Measurements from ENCODE around the gene CLRN1. TPM values are rescaled to one million over a fixed set of nuclear protein-coding genes. Genes with fewer than 3 reads are reported as not detected.

CLRN1 gene
- total RNA-seq, result not detected

DNA sequence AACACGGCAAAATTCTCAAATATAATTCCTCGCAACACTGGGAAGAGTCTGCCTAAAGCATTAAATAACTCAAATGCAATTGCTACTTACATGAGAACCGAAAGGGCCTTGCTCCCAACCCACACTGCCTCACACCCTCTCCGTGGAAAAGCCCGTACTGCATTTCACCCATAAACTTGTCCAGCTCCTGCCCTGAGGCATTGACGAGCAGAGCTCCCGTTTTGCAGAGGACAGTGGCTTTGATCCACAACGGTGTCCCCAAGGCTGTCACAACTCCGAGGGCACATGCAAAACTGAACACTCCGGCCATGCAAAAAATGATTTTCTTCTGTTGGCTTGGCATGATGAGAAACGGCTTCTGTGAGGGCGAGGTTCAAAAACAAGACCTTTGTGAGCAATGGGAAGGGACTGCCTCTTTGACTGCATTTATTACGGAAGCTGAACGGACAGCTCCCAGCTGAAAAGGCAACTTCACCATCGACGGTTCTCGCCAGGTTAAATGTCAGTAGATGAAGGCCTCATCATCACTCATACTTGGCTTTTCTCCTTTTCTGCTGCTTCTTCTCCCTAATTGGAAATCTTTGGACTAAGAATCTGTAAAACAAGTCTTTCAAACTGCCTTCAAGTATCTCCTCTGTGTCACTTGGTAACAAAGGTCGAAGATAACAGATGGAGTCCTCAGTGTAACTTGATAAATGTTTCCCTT lies at the start of gene CLRN1:
Gene CLRN1, minus strand, starts transcription at position 362 of the 706 bp plus-strand sequence. Its CDS starts 19 bp downstream, at position 343.
- H3K4me1 ChIP-seq, result no peaks in the 10 kb centered on the region
- no peaks in the 10 kb centered on the region for H3K27me3 ChIP-seq
- H3K4me3 ChIP-seq, result no peak within 1 kb of the TSS
- no peaks in the 10 kb centered on the region for H3K36me3 ChIP-seq
- H3K27ac ChIP-seq, result no peak within 1 kb of the TSS
- 52 to 60% methylated on average over 12 to 17 of the region's 18 CpGs for WGBS, 2 donors (ENCODE audit: low coverage in 1 of 2)
- TF ChIP-seq POLR2A (IDR thresholded peaks at IDR 0.05) (no peak), CTCF (IDR thresholded peaks at IDR 0.05) (no peak), POLR2AphosphoS5 (IDR thresholded peaks at IDR 0.05) (no peak), EP300 (IDR thresholded peaks at IDR 0.05) (no peak)
- no peaks in the 10 kb centered on the region for H3K9me3 ChIP-seq
- ATAC-seq, result no peak

GRCh38 chr3:151016478-151016795 lies 43.9 kb upstream of the CLRN1 start:
- H3K9me3 ChIP-seq, result no peaks in the 10 kb centered on the region
- no peak overlapping the region for H3K27ac ChIP-seq
- no peaks in the 10 kb centered on the region for H3K4me1 ChIP-seq
- WGBS, 2 donors (ENCODE audit: low coverage in 1 of 2), result 68 to 81% methylated on average over 2 of the region's 2 CpGs
- H3K36me3 ChIP-seq, result no peaks in the 10 kb centered on the region
- TF ChIP-seq POLR2A (IDR thresholded peaks at IDR 0.05) (no peak), POLR2AphosphoS5 (IDR thresholded peaks at IDR 0.05) (no peak), EP300 (IDR thresholded peaks at IDR 0.05) (no peak), CTCF (IDR thresholded peaks at IDR 0.05) (no peak)
- ATAC-seq, result no peak
- peaks cover 4% of the 10 kb centered on the region for H3K27me3 ChIP-seq
- H3K4me3 ChIP-seq, result no peak overlapping the region

GRCh38 chr3:151015767-151016477 lies 43.4 kb upstream of the CLRN1 start:
- WGBS, 2 donors (ENCODE audit: low coverage in 1 of 2), result 51% methylated on average over 3 of the region's 3 CpGs
- Histone ChIP-seq H3K9me3 (no peaks in the 10 kb centered on the region), H3K4me1 (no peaks in the 10 kb centered on the region), H3K4me3 (no peak overlapping the region), H3K27me3 (peaks cover 4% of the 10 kb centered on the region), H3K27ac (no peak overlapping the region), H3K36me3 (no peaks in the 10 kb centered on the region)
- no peak for ATAC-seq
- TF ChIP-seq POLR2AphosphoS5 (IDR thresholded peaks at IDR 0.05) (no peak), CTCF (IDR thresholded peaks at IDR 0.05) (no peak), POLR2A (IDR thresholded peaks at IDR 0.05) (no peak)

DNA sequence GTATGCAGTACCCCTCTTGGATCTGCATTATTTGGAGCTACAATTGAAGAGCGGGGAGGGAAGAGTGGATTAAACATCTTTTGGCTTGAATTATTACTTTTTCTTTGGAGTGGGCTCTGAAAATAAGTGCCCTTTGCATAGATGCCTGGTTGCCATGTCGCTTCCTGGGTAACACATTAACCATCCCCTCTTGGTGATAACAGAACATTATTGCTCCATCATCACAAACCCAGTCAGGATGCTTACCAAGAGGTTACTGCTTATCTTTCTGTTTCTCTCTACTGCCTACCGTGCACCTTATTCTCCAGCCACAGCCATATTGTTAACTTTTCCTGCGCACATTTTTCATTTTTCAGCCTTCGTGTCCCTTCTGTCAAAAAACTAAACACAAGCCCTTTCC lies 42.7 kb upstream of the CLRN1 start:
- no peak overlapping the region for H3K4me3 ChIP-seq
- H3K27ac ChIP-seq, result no peak overlapping the region
- H3K36me3 ChIP-seq, result no peaks in the 10 kb centered on the region
- 80 to 97% methylated on average over 5 of the region's 5 CpGs for WGBS, 2 donors (ENCODE audit: low coverage in 1 of 2)
- no peaks in the 10 kb centered on the region for H3K9me3 ChIP-seq
- TF ChIP-seq EP300 (IDR thresholded peaks at IDR 0.05) (no peak), POLR2A (IDR thresholded peaks at IDR 0.05) (no peak), POLR2AphosphoS5 (IDR thresholded peaks at IDR 0.05) (no peak), CTCF (IDR thresholded peaks at IDR 0.05) (no peak)
- peaks cover 4% of the 10 kb centered on the region for H3K27me3 ChIP-seq
- no peak for ATAC-seq
- no peaks in the 10 kb centered on the region for H3K4me1 ChIP-seq

DNA sequence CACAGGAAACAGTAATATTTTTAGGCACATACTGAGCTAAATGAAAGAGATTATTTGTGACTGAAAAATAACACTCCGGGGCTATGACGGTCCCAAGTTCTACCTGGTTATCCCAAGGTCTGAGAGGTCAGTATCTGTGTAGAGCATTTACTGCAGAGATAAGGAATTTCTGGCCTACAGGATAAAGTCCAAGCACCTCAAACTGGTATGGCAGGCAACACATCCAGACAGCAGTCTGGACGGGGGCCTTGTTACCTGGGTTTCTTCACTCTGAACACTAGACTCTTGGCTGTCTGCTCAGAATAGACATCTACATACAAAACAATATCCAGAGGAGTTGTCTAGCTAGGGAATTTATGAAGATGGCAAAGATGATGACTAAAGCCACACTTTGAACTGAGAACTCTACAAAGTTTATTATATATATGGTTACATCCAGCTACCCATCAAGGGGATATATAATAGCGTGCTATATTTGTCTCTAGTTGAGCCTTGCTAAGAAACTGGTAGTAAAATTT lies 42.0 kb upstream of the CLRN1 start:
- Histone ChIP-seq H3K36me3 (no peaks in the 10 kb centered on the region), H3K4me1 (no peaks in the 10 kb centered on the region), H3K27ac (no peak overlapping the region), H3K4me3 (no peak overlapping the region), H3K27me3 (peaks cover 1% of the 10 kb centered on the region), H3K9me3 (no peaks in the 10 kb centered on the region)
- 44 to 83% methylated on average over 1 to 2 of the region's 4 CpGs for WGBS, 2 donors (ENCODE audit: low coverage in 1 of 2)
- ATAC-seq, result no peak
- no peak for TF ChIP-seq CTCF (IDR thresholded peaks at IDR 0.05)
- no peak for TF ChIP-seq EP300 (IDR thresholded peaks at IDR 0.05)
- TF ChIP-seq POLR2AphosphoS5 (IDR thresholded peaks at IDR 0.05), result no peak
- TF ChIP-seq POLR2A (IDR thresholded peaks at IDR 0.05), result no peak
